Activated CD4-positive, CD25-positive, alpha-beta regulatory T cell treated with anti-CD3 and anti-CD28 coated beads, Interleukin-2, amount 50 U/mL, for 16 hours (primary cell): ENCODE results near the gene SMIM44.
"Not testable (repeated sequence)": the region's sequence is repeated elsewhere in the genome, so short reads cannot be mapped to it uniquely, and the experiment has no call there.

Experiments used
- DNase-seq: peaks from one replicate; pipeline ENCODE4 v3.0.0-alpha.2; 2020; ENCODE audit warnings: low read depth, low spot score

Gene SMIM44

GRCh38 chr19:3458229-3459088 is 24.8 kb downstream of the SMIM44 start:
- DNase-seq, result no peak

- DNase-seq, result no peak
Measured at GRCh38 chr19:3457528-3458228, 25.6 kb downstream of the SMIM44 start.

- DNase-seq, result no peak
Measured at GRCh38 chr19:3456925-3457527, 26.2 kb downstream of the SMIM44 start.

GRCh38 chr19:3455960-3456601 is 27.2 kb downstream of the SMIM44 start:
- DNase-seq, result no peak

- no peak for DNase-seq
Measured at GRCh38 chr19:3455393-3455955, 27.8 kb downstream of the SMIM44 start.

- no peak for DNase-seq
Measured at GRCh38 chr19:3454656-3455392, 28.4 kb downstream of the SMIM44 start.

GRCh38 chr19:3453840-3454239 is 29.4 kb downstream of the SMIM44 start:
- no peak for DNase-seq

GRCh38 chr19:3452942-3453214 is 30.4 kb downstream of the SMIM44 start:
- not testable (repeated sequence) for DNase-seq

GRCh38 chr19:3452171-3452941 is 30.9 kb downstream of the SMIM44 start:
- DNase-seq, result no peak

GRCh38 chr19:3451451-3451866 is 31.8 kb downstream of the SMIM44 start:
- no peak for DNase-seq

GRCh38 chr19:3450796-3451411 is 32.3 kb downstream of the SMIM44 start:
- no peak for DNase-seq

GRCh38 chr19:3448616-3449334 is 34.5 kb downstream of the SMIM44 start:
- no peak for DNase-seq

GRCh38 chr19:3446657-3447056 is 36.6 kb downstream of the SMIM44 start:
- DNase-seq, result not testable (repeated sequence)

- no peak for DNase-seq
Measured at GRCh38 chr19:3444695-3445234, 38.5 kb downstream of the SMIM44 start.

GRCh38 chr19:3443840-3444694 is 39.2 kb downstream of the SMIM44 start:
- DNase-seq, result no peak

- no peak for DNase-seq
Measured at GRCh38 chr19:3442487-3443071, 40.7 kb downstream of the SMIM44 start.

- DNase-seq, result no peak
Measured at GRCh38 chr19:3441986-3442329, 41.3 kb downstream of the SMIM44 start.
